GM21526 (cell line): ENCODE results near the gene BOD1.

ENCODE experiments used
- ATAC-seq: cut with Tn5 transposase; IDR thresholded peaks from one replicate; pipeline ENCODE4 v1.9.1; 2021; ENCODE audit warnings: moderate library complexity; ENCODE audit not compliant: unreplicated experiment, low FRiP score

BOD1 gene

GRCh38 chr5:173581408-173582215 is 34.8 kb downstream of the BOD1 start:
- no peak for ATAC-seq

GRCh38 chr5:173578947-173579615 is 37.4 kb downstream of the BOD1 start:
- ATAC-seq = no peak

GRCh38 chr5:173577817-173578216 is 38.6 kb downstream of the BOD1 start:
- no peak for ATAC-seq

- ATAC-seq = no peak
Measured at GRCh38 chr5:173577166-173577565, 39.3 kb downstream of the BOD1 start.

GRCh38 chr5:173575985-173576384 is 40.5 kb downstream of the BOD1 start:
- no peak for ATAC-seq

- ATAC-seq = no peak
Measured at GRCh38 chr5:173574983-173575382, 41.5 kb downstream of the BOD1 start.

GRCh38 chr5:173573126-173573960 is 43.1 kb downstream of the BOD1 start:
- ATAC-seq = peak; percentile 63

- ATAC-seq = no peak
Measured at GRCh38 chr5:173572431-173573125, 43.9 kb downstream of the BOD1 start.

- ATAC-seq = no peak
Measured at GRCh38 chr5:173570321-173571090, 45.9 kb downstream of the BOD1 start.

GRCh38 chr5:173568703-173569102 is 47.7 kb downstream of the BOD1 start:
- ATAC-seq = no peak

GRCh38 chr5:173568128-173568527 is 48.3 kb downstream of the BOD1 start:
- no peak for ATAC-seq

GRCh38 chr5:173567548-173567947 is 48.9 kb downstream of the BOD1 start:
- no peak for ATAC-seq

- ATAC-seq = no peak
Measured at GRCh38 chr5:173565491-173566072, 50.9 kb downstream of the BOD1 start.

- no peak for ATAC-seq
Measured at GRCh38 chr5:173564106-173564505, 52.3 kb downstream of the BOD1 start.

GRCh38 chr5:173563246-173563645 is 53.2 kb downstream of the BOD1 start:
- ATAC-seq = no peak

GRCh38 chr5:173562451-173562850 is 54.0 kb downstream of the BOD1 start:
- ATAC-seq = no peak
